Measurements from ENCODE around the gene PFN1.
A peak's percentile ranks its signal among the peaks of the same experiment; 100 is the strongest.
"Not testable (repeated sequence)": the region's sequence is repeated elsewhere in the genome, so short reads cannot be mapped to it uniquely, and the experiment has no call there.

Gene PFN1

DNA sequence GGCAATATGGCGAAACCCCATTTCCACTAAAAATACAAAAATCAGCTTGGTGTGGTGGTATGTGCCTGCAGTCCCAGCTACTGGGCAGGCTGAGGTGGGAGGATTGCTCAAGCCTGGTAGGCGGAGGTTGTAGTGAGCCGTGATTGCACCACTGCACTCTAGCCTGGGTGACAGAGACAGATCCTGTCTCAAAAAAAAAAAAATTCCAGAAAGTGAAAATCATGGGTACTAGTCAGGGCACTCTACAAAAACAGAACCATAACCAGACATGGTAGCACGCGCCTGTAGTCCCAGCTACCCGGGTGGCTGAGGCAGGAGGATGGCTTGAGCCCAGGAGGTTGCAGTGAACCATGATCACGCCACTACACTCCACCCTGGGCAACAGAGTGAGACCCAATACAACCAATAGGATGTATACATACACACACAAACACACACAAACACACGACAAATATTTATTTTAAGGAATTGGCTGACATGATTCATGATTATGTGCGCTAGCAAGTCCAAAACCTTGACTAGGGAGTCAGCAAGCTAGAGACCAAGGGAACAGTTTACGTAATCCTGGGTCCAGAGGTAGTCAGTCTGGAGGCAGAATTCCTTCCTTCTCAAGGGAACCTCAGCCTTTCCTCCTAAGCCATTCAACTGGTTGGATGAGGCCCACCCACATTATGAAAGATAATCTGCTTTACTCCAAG lies 27.8 kb downstream of the PFN1 start:
- DNase-seq = peak; percentile 3

DNA sequence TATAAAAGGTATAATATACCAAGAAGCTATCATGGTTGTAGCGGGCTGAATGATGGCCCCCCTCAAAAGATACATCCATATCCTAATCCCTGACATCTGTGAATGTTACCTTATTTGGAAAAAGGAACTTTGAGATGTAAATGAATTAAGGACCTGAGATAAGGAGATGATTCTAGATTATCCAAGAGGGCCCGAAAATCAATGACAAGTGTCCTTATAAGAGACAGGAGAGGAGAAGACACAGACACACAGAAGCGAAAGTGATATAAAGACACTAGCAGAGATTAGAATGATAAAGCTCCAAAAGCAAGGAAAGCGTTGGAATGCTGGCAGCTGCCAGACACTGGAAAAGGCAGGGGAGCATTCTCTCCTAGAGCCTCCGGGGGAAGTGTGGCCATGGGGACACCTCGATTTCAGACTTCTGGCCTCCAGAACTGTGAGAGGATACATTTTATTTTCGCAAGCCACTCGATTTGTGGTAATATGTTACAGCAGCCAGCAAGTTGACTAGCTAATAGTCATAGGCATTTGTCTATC lies 28.8 kb downstream of the PFN1 start:
- DNase-seq = no peak

DNA sequence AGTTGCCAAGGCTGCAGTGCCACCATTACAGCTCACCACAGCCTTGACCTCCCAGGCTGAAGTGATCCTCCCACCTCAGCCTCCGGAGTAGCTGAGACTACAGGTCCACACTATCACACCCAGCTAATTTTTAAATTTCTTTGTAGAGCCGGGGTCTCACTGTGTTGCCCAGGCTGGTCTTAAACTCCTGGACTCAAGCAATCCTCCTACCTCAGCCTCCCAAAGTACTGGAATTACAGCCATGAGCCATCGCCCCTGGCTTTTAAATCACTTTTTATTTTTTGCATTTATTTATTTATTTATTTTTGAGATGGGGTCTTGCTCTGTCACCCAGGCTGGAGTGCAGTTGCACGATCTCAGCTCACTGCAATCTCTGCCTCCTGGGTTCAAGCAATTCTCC lies 33.8 kb downstream of the PFN1 start:
- not testable (repeated sequence) for DNase-seq

DNA sequence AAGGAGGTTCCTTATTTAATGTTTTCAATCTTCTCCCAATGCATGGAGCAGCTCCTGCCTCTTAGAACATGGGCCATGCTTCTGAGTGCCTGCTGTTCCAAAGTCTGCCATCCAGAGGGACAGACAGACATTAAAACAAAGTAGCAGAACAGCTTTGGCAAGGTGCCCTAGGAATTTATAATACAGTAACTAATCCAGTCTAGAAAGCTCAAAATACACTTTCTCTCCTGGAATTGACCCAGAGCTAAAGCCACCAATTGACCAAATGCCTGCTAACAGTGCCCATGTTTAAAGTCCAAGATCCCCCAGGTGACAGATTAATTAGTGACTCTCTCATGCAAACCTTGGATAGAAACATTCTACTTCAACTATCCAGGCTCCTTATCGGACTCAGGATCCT lies 34.3 kb downstream of the PFN1 start:
- DNase-seq = no peak

DNA sequence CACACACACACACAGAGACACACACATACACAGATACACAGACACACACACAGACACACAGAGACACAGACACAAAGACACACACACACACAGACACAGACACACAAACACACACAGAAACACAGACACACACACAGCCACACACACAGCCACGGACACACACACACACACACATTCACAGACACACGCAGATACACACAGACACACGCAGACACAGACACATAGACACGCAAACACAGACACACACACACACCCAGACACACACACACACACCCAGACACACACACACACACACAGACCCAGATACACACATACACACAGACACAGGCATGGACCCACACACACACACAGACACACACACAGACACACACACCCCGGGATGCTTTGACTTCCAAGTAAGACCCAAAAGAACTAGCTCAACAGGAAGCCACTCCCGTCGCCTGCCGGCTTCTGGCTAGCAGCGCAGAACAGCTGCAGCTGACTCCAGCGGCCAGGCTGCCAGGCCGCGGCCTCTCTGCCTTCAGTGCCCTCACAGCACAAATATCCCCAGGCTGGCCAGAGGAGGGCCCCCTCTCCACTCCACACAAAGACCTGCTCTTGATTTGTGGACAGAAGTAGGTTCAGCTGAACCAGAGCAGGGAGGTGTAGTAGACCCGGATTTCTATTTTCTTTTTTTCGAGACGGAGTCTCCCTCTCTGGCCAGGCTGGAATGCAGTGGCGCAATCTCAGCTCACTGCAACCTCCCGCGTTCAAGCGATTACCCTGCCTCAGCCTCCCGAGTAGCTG lies 39.4 kb downstream of the PFN1 start:
- peak; percentile 52 for DNase-seq

DNA sequence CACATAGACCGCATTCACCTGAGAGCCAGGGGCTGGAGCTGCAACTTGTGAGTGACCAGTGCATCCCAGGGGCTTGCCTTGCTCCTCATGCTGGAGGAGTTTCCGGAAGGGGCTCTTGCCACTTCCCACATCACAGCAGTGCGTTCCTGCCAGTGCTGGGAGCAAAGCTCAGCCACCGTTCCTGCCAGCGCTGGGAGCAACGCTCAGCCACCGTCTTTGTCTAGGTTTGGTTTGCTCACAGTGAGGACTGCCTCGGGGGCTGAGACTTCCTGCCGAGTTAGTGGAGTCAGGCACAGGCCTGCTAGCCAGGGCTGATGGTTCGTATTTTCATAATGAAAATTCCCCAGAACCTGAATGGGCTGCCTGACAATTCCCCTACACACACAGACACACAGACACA lies 40.0 kb downstream of the PFN1 start:
- DNase-seq = no peak

DNA sequence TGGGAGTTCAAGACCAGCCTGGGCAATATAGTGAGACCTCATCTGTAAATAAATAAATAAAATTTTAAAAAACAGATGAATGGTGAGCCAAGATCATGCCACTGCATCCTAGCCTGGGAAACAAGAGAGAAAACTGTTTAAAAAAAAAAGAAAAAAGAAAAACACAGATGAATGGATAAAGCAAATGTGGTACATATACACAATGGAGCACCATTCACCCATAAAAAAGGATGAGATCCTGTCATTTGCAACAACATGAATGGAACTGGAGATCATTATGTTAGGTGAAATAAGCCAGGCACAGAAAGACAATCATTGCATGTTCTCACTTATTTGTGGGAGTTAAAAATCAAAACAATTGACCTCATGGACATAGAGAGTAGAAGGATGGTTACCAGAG lies 41.7 kb downstream of the PFN1 start:
- DNase-seq = not testable (repeated sequence)

DNA sequence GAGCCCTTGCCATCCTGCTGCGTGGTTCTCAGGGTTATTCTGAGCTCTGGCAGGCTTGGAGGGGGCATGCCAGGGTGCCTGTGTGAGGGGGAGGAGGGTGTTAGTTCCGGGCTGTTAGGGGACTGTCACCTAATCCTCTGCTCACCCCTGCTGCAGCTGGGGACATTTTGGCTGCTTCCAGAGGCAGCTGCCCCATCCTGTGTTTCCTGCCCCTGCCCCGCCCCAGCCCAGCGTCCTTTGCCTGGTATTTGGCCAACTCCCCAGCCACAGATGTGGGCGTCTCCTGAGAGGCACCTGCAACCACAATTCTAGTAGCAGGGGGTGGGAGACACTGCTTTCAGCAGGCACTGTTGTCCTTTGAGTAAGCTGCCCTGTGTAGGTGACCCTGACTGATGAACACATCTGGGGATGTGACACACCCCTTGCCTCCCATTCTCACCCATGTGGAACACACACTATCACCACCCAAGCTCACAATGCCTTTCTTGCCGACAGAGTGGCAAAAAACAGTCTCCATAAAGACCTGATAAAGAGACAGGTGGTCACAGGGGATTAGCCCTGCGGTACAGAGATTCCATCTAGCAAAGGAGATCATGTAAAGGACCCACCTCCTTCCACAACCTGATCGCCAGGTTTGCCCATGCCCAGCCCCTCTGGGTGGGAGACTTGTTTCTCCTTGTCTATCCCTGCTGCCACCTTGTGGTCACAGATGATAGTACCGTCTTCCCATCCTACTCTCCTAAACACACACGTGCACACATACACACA lies 45.1 kb downstream of the PFN1 start, which contains the start of gene CHRNE:
Gene CHRNE (minus strand): TSS at position 48 of the 768 bp plus-strand sequence. CDS start 35 bp downstream, at position 13.
- DNase-seq = peak; percentile 8

DNA sequence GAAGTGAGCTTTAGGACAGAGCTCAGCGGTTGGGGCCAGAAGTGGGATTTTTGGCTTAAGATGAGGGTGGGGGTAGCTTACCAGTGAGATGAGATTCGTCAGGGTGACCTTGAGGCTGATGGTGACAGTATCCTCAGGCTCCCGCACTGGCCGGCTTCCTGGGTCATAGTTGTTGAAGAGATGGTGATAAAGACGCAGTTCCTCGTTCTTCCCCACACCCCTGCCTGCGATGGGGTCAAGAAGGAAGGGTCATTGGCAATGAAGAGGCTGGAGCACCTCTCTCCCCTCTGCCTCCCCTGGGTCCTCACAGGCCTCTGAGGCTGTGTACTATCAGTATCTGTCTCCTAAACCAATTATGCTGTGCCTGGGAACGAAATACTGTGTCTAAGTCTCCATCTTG lies 45.8 kb downstream of the PFN1 start:
- DNase-seq = no peak

DNA sequence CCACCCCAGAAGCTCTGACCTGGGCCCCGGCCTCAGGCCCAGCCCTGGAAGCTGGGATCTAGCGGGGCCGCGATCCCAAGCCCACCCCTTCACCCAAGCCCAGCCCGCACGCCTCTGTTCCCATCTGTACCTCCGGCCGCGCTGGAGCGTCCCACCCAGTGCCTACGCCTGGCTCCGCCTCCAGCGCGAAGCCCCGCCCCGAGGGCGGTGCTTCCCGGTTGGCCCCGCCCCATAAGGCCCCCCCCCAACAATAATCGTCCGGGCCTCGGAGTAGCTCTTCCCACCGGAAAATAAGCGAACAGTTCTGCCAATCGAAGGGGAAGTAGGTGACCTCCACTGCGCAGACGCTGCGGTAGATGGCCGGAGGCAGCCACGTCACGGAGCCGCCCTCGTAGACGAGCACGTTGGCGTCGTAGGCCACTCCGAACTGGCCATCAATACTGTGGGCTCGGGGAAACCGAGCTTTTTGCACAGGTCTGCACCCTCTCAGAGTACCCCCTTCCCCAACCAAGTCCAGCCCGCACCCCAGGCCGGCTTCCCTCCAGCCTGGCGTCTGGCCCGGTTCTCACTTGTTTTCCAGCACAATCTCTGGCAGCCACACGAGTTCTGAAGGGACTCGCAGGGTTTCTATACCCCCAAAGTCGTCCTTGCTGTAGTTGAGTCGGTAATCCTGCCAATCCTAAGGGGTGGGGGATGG lies 46.5 kb downstream of the PFN1 start:
- DNase-seq = no peak

DNA sequence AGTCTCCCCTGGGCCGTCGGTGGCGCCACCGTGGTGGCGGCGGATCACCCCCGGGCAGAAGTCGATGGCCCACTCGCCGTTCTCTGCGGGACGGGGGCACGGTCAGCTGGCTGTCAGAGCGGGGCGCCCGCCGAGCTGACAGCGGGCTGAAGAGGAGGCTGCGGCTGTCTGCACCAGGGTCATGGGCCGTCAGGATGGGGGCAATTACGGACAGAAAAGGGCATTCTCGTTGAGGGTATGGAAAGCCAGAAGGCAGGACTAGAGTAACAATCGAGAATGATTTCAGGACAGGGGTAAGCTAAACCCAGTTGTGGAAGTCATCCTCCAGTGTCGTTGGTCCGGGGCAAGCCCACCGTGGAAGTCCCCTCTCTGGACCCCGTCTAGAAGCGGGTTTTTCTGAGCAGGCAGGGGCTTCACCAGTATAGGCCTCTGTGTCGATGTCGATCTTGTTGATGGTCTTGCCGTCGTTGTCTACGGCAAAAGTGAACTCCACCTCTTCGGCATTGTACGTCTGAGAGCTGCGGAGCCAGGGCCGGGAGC lies 47.2 kb downstream of the PFN1 start:
- DNase-seq = no peak

DNA sequence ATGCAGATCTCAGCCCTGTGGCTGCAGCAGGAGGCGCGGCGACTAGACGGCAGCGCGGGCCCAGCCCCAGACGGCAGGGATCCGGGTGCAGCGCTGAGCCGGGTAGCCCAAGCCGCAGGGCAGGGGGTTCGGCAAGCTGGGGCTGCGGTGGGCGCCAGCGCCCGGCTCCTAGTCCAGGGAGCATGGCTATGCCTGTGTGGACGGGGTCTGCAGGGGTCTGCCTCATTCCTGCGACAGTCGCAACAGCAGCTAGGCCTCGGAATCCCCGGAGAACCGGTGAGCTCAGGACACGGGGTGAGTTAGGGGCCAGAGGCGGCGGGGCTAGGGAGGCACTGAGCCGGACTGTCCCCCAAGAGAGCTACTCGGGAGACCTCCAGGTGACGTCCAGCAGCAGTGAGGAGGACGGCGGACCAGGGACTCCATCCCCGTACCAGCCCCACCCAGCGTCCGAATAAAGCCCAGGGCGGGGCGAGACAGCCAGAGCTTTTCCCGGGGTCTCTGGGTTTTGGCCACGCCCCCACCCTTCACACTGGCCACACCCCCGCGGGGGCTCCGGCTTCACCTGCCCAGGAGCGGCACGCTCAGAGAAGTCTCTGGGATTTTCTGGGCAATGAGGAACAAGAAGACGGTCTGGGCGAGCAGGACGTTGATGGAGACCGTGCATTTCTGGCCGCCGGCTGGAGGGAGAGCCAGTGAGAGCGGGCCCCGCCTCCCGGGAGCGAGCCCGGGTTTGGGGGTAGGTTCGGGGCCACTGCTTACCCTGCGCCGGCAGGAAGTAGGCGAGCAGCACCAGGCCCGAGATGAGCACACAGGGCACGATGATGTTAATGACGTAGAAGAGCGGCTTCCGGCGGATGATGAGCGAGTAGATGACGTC lies 47.9 kb downstream of the PFN1 start:
- no peak for DNase-seq

DNA sequence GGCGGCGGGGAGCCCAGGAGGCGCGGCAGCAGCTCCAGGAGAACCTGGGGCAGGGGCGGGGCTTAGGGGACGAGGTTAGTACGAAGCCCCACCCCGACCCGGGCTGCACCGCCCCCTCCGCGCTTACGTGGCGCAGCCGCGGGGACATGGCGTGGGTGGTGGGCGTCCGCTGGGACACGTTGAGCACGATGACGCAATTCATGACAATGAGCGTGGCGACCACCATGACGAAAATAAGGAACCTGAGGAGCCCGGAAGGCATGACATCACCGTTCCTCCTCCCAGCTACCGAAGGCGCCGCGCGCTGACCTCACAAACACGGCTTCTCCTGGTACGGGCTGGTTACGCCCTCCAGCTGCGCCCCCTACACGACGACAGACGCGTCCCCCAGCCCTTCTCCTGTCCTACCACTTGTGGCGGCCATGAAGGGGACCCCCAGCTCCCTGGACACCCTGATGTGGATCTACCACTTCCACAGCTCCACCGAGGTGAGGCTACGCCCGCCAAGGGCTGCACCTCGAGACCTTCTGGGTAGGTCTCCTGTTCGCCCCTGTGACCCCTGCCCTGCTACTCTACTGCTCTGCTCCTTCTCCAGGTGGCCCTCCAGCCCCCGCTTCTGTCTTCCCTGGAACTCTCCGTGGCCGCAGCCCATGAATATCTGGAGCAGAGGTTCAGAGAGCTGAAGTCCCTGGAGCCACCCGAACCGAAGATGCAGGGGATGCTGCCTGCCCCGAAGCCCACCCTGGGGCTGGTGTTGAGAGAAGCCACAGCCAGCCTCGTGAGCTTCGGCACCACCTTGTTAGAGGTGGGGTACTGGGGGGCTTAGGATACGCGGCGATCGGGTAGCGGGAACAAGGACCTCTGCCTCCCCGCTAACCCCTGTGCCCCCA lies 48.7 kb downstream of the PFN1 start, which contains the start of gene C17orf107:
Gene C17orf107 (plus strand): TSS at position 196 of the 890 bp plus-strand sequence. CDS start 227 bp downstream, at position 423.
- no peak for DNase-seq

DNA sequence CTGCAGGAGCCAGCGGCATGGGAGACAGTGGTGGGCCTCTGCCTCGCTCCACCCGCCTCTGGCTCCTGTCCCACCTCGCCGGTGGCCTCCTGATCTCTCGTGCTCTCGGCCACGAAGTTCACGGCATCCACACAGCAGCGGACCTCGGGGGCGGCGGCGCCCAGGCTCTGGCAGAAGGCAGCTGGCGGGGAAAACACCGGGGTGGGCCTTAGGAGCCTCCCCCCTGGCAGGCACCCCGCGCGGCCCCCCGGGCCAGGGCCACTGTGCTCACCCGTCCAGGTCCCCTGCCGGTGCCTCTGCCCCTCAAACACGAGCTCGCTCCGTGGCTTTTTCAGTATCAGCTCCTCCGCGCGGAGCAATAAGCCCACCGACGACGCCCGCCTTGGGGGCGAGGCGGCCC lies 49.4 kb downstream of the PFN1 start:
- DNase-seq = no peak

DNA sequence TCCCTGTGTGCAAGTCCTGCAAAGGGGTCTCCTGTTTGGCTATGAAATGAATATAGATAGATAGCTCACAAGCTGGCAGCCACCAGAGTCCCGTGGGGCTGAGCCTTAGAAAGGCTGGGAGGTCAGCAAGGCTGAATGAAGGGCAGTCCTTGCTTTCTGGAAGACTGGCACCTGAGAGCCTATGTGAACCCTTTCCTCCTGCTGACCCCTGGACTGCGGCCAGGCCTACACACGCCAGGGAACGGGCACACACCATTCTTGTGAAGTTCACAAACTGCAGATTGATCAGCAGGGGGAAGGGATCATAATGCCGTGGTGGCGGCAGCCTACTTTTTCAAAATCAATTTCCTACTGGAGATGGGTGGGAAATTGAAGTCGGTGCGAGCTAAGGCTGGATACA lies 50.0 kb downstream of the PFN1 start:
- no peak for DNase-seq

DNA sequence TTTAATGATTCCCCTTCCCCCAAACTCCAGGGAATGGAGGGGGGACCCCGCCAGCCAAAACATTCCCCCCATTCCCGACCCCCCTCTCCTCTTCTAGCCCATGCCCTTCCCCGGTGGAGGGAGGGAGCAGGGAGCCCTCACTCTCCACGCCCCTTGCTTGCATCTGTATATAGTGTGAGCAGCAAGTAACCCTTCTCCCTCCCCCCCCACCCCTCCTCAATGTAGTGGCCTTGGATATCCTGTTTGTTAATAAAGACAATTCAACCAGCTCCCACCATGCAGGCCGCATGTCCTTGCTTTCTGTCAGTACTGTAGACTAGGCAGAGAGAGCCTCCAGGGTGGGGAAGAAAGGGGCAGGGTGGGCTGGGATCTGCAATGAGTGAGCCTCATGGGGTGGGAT lies 50.5 kb downstream of the PFN1 start:
- no peak for DNase-seq

DNA sequence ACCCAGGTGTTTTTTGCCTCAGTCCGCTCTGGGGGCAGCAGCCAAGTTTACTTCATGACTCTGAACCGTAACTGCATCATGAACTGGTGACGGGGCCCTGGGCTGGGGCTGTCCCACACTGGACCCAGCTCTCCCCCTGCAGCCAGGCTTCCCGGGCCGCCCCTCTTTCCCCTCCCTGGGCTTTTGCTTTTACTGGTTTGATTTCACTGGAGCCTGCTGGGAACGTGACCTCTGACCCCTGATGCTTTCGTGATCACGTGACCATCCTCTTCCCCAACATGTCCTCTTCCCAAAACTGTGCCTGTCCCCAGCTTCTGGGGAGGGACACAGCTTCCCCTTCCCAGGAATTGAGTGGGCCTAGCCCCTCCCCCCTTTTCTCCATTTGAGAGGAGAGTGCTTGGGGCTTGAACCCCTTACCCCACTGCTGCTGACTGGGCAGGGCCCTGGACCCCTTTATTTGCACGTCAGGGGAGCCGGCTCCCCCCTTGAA lies 51.1 kb downstream of the PFN1 start:
- no peak for DNase-seq

DNA sequence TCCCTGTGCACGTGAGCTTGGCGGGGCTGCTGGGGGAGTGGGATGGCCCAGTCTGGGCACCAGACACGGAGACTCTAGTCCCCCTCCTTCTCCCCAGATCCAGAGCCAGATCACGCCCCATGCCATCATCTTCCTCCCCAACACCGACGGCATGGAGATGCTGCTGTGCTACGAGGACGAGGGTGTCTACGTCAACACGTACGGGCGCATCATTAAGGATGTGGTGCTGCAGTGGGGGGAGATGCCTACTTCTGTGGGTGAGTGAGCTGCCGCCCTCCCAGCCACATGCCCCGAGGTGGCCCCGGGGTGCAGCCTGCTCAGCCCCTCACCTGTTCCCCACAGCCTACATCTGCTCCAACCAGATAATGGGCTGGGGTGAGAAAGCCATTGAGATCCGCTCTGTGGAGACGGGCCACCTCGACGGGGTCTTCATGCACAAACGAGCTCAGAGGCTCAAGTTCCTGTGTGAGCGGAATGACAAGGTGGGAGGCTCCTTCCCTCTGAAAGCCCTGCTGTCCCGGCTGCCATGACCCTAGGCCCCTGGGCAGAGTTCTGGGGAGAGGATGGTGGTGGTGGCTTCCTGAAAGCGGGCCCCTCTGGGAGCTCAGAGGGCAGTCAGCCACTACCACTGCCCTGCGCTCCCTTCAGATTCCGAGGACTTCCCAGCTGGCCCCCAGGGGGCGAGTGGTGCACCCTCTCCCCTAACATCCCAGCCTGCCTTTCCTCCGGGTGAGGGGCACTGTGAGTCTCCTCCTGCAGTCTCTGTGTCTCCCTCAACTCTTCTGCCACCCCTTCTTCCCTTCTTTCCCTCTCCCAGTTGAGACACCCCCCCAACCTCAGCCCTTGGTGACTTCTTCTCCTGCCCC lies 51.8 kb downstream of the PFN1 start:
- no peak for DNase-seq
